Measurements from ENCODE around the gene KRTAP5-2. TPM values are rescaled to one million over a fixed set of nuclear protein-coding genes. Genes with fewer than 3 reads are reported as not detected.

KRTAP5-2 gene
- total and polyA plus RNA-seq, 2 of the 8 experiments (the other 6 are each of a cell fraction or from before 2014, with no cell fraction given), result not detected

DNA sequence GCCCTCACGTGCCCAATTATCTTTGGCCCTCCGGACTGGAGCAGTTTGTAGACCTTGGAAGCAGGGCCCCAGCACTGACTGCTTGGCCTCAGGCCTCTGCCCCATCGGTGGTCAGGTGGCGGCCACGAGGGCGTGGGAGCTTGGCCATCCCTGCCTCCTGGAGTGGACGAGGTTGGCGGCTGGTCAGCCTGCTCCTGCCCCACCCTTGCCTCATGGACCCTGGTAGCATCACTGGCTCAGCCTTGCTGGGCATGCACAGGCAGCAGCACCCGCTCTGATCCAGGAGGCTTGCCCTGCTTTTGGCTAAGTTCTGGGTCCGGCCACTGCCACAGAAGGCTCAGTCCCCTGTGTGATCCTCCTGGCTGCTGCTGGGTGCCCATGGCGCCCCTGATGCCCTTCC, 6.1 kb upstream of the KRTAP5-2 start:
- Histone ChIP-seq H2BK12ac (ENCODE audit: low read depth, low read length) (no peak overlapping the region), H3K23ac (ENCODE audit: insufficient read length) (no peak overlapping the region), H3K4ac (replicated peaks; ENCODE audit: insufficient read length, low read depth, low read length) (no peak overlapping the region), H4K91ac (replicated peaks; ENCODE audit: insufficient read length, low read length) (no peak overlapping the region), H2AK5ac (ENCODE audit: low read depth, low read length) (no peak overlapping the region), H2AFZ (ENCODE audit: low read length) (no peak overlapping the region), H3K79me2 (ENCODE audit: control insufficient read depth in 1 of 2, insufficient read depth in 2 of 2, low read length in 2 of 2) (no peaks in the 10 kb centered on the region), H4K20me1 (replicated peaks in 1 of 2; ENCODE audit: control insufficient read depth in 1 of 2, insufficient read depth in 2 of 2, low read length in 2 of 2) (peaks cover 0 to 2% of the 10 kb centered on the region in 2 experiments), H3K27me3 (replicated peaks in 1 of 4; ENCODE audit: control insufficient read depth in 3 of 4, extremely low read depth in 1 of 4, insufficient read depth in 3 of 4, low read length in 3 of 4) (no peaks in the 10 kb centered on the region), H3K4me1 (replicated peaks in 1 of 4; ENCODE audit: control insufficient read depth in 3 of 4, insufficient read depth in 4 of 4, low read length in 3 of 4) (no peaks in the 10 kb centered on the region), H3K27ac (ENCODE audit: low read depth, low read length) (no peak overlapping the region), H3K14ac (ENCODE audit: insufficient read length) (no peak overlapping the region), H2BK15ac (ENCODE audit: low read length) (no peak overlapping the region), H4K5ac (ENCODE audit: insufficient read length, low read depth, low read length) (no peak overlapping the region), H2BK5ac (ENCODE audit: low read depth, low read length) (no peak overlapping the region), H3K9me3 (ENCODE audit: insufficient read depth in 2 of 2, low read depth in 1 of 2, low read length in 1 of 2) (peaks cover 0 to 4% of the 10 kb centered on the region in 2 experiments; a peak in 1 of 4 replicates), H3K36me3 (ENCODE audit: control insufficient read depth in 2 of 4, insufficient read depth in 4 of 4, low read length in 3 of 4) (no peaks in the 10 kb centered on the region), H2BK20ac (ENCODE audit: low read length) (no peak overlapping the region), H3K4me3 (ENCODE audit: extremely low read depth in 1 of 4, insufficient read depth in 2 of 4, low read depth in 3 of 4, low read length in 4 of 4) (no peak overlapping the region), H3K56ac (replicated peaks; ENCODE audit: insufficient read length, low read depth, low read length) (no peak overlapping the region), H3K23me2 (ENCODE audit: low read depth, low read length) (peaks cover 2% of the 10 kb centered on the region; the same call in 1 of the 2 replicates), H3K18ac (ENCODE audit: extremely low read depth, low read length) (no peak overlapping the region; the same call in 1 of the 2 replicates), H4K8ac (ENCODE audit: extremely low read depth, insufficient read depth, low read length) (no peak overlapping the region), H3K79me1 (ENCODE audit: low read depth, low read length) (no peaks in the 10 kb centered on the region), H3K9ac (replicated peaks in 1 of 4; ENCODE audit: extremely low read depth in 1 of 4, low read depth in 3 of 4, low read length in 3 of 4) (no peak overlapping the region), H3K4me2 (ENCODE audit: insufficient read depth in 1 of 2, low read depth in 2 of 2, low read length in 2 of 2) (no peak overlapping the region), H2BK120ac (replicated peaks; ENCODE audit: low read depth, low read length) (no peak overlapping the region)
- ChIA-PET POLR2A (ENCODE audit: partially characterized antibody) (no interaction called here), CTCF (ENCODE audit: partially characterized antibody) (no interaction called here)
- no peak for FAIRE-seq
- WGBS, 2 experiments (ENCODE audit: extremely low coverage in 1 of 2, insufficient coverage in 1 of 2, insufficient read length in 1 of 2, insufficient replicate concordance in 2 of 2, low coverage in 1 of 2, low lambda C conversion rate in 2 of 2, missing lambda C conversion rate in 1 of 2), result 90% methylated on average over 10 of the region's 11 CpGs; no CpG with 5 or more reads in 1 of the 2 experiments
- no peak for DNase-seq (ENCODE audit: low read depth in 1 of 2, low spot score in 2 of 2)
- no peak for TF ChIP-seq CHD1 (IDR thresholded peaks at IDR 0.05; ENCODE audit: low read depth, low read length)
- TF ChIP-seq MAFK (IDR thresholded peaks at IDR 0.05; ENCODE audit: low read depth, low read length), result no peak
- no peak for TF ChIP-seq EZH2 (IDR thresholded peaks at IDR 0.05; ENCODE audit: low read depth, low read length, severe bottlenecking)
- no peak for TF ChIP-seq RBBP5 (IDR thresholded peaks at IDR 0.05; ENCODE audit: borderline replicate concordance, low read depth, low read length)
- no peak for TF ChIP-seq CHD2 (IDR thresholded peaks at IDR 0.05; ENCODE audit: low read length)
- no peak for TF ChIP-seq GTF2F1 (IDR thresholded peaks at IDR 0.05; ENCODE audit: borderline replicate concordance, low read depth, low read length)
- TF ChIP-seq SUZ12 (IDR thresholded peaks at IDR 0.05; ENCODE audit: low read length), result no peak
- no peak for TF ChIP-seq CTBP2 (IDR thresholded peaks at IDR 0.05; ENCODE audit: borderline replicate concordance, insufficient read depth, insufficient read length, low read length)
- TF ChIP-seq SP2 (IDR thresholded peaks at IDR 0.05; ENCODE audit: low read length), result no peak
- no peak for TF ChIP-seq NRF1 (IDR thresholded peaks at IDR 0.05; ENCODE audit: low read depth, low read length)
- TF ChIP-seq KDM4A (IDR thresholded peaks at IDR 0.05; ENCODE audit: low read depth, low read length, severe bottlenecking), result no peak
- no peak for TF ChIP-seq SIN3A (conservative IDR thresholded peaks at IDR 0.05 in 1 of 2, IDR thresholded peaks at IDR 0.05 in 1 of 2; ENCODE audit: low read depth in 1 of 2, low read length in 2 of 2)
- TF ChIP-seq EP300 (IDR thresholded peaks at IDR 0.05; ENCODE audit: borderline replicate concordance in 1 of 2, low read depth in 2 of 2, low read length in 2 of 2), result no peak

Data from H1 (cell line).